ENCODE measurements around the gene MGAT4A.

DNA sequence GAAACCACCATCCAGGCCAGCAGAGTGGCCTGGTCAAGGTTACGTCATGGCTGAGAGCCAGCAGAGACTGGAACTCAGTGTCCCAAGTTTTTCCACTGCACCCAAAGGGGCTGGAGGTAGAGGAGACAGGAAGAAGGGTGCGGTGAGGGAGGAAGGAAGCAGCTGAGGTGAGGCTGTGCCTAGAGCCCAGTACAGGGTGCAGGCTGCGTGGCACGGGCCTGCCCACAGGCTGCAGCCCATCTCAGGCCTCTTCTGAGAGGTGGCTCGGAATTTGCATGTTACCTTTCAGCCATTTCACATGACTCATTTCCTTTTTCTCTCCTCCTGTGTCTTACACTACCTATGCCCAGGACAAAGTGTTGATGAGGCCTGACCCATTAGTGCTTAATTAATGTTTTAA, 13.7 kb upstream of the MGAT4A start:
- no peak for TF ChIP-seq EP300 (IDR thresholded peaks at IDR 0.05; ENCODE audit: borderline replicate concordance)
- no peak for TF ChIP-seq YY1 (IDR thresholded peaks at IDR 0.05; ENCODE audit: low read depth)
- TF ChIP-seq TAF1 (IDR thresholded peaks at IDR 0.05; ENCODE audit: low read depth): no peak
